ENCODE measurements around the gene XRCC4.
A peak's percentile ranks its signal among the peaks of the same experiment; 100 is the strongest.
"Not testable (repeated sequence)": the region's sequence is repeated elsewhere in the genome, so short reads cannot be mapped to it uniquely, and the experiment has no call there.

The XRCC4 gene

GRCh38 chr5:83076742-83077661 is at the start of gene XRCC4, which contains the start of gene TMEM167A:
XRCC4 (plus strand) TSS chr5:83077547; CDS start chr5:83104920, 27,373 bp downstream.
TMEM167A (minus strand) TSS chr5:83077394; CDS start chr5:83077323, 71 bp downstream.
- DNase-seq = peak; percentile 45

GRCh38 chr5:83029912-83030311 is 47.4 kb upstream of the XRCC4 start:
- no peak for DNase-seq

DNA sequence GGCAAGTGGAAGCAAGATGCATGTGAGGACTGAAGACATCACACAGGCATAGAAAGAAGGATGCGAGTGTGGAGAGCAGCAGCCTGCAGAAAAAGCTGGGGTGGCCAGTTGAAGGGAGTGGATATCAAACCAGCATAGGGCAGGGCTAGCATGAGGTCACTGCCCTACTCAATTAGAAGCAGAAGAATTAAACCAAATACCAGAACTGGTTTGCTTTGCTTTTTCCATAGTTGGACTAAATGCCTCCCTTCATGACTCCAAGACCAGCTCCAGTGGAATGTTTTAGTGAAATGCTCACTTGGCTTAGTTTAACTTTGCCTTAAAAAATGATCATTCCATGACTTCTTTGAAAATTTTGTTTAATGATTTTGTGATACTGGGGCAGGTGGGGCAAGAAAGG is 46.0 kb upstream of the XRCC4 start:
- DNase-seq = no peak

GRCh38 chr5:83034036-83034435 is 43.3 kb upstream of the XRCC4 start:
- no peak for DNase-seq

DNA sequence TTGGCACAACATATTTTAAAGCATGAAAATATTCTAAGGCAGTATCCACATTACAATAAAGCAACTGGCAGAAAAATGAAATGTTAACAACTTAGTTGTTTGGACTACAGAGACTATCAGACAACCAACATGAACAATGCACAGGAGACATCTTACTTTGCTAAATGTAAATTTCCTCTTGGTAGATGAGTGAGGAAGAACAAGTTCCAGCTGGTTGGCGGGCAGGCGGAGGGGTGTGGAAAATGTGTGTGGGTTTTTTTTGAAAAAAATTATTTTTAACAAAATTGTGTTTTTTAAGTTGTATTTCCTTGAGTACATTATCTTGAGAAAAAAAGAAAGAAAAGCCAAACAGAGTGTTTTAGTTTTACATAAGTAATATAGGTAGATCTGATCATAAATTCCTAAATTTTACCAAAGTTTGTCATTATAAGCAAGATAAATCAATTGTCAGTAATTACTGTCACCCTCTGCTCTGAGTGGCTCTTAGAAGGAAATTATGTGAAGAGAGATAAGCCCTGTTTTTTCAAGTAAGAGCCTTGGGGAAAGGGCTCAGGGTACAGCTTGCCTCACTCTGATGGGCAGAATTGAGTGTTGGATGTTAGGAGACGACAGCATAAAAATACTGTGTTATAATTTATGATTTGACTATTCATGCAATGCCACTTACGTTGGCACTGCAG is 42.7 kb upstream of the XRCC4 start:
- no peak for DNase-seq

- no peak for DNase-seq
Observed at GRCh38 chr5:83035373-83036100, 41.8 kb upstream of the XRCC4 start.

GRCh38 chr5:83036991-83037575 is 40.3 kb upstream of the XRCC4 start:
- no peak for DNase-seq

- DNase-seq = no peak
Observed at GRCh38 chr5:83038924-83039323, 38.4 kb upstream of the XRCC4 start.

DNA sequence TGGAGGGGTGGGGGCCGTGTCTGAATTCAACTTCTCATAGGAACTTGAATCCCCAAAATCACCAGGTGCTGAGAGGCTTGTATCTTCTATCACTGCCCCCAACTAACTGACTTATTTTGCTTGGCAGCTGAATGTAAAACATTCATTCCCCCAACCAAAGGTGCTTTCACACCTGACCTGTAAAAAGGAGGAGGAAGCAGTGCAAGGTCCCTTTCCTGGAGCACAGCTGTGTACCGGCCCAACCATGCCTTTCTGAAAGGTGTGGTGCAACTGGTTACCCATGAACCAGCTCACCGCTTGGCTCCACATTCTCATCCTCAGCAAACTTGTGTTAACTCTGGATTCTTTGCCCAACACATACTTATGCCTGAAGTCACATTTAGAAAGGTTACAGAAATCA is 34.8 kb upstream of the XRCC4 start:
- no peak for DNase-seq

GRCh38 chr5:83044926-83045325 is 32.4 kb upstream of the XRCC4 start:
- no peak for DNase-seq

DNA sequence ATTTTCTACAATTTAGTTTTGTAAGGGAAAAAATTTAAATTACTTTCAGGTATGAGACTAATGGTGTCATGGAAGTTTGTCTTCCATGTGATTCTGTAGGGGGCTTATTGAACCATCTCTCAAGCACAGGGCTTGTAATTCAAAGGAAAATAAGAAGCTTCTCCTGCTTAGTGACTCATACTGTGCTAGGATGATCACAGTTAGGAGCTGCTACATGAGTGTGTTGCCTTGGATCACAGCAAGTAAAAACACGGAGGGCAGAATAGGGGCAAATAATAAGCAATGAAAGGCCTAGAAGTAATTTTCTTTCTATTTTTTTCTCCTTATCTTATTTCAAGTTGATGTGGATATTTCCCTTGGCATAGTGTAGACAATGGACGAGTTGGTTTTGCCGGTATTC is 29.1 kb upstream of the XRCC4 start:
- DNase-seq = no peak

GRCh38 chr5:83048811-83049210 is 28.5 kb upstream of the XRCC4 start:
- no peak for DNase-seq

DNA sequence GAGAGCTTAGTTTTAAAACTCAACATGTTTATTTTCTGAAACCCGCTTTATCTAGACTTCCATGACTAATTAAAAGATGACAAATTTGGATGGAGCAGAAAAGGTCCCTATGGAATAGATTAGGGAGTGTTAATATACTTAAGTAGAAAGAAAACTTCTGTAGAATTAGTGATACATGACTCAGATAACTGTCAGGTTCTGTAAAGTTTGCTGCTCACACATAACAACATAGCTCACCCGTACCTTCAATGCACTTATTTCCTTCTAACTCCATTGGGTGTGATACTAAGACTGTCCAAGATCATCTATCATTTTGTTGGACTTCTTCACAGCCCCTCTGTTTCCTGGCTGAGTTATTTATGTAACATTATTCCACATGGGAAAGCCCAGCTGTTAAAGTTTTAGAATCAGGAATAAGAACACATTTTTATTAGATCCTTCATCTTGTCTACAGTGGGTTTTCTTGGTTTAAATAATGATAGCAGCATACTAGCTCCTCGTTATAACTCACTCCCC is 27.9 kb upstream of the XRCC4 start:
- no peak for DNase-seq

DNA sequence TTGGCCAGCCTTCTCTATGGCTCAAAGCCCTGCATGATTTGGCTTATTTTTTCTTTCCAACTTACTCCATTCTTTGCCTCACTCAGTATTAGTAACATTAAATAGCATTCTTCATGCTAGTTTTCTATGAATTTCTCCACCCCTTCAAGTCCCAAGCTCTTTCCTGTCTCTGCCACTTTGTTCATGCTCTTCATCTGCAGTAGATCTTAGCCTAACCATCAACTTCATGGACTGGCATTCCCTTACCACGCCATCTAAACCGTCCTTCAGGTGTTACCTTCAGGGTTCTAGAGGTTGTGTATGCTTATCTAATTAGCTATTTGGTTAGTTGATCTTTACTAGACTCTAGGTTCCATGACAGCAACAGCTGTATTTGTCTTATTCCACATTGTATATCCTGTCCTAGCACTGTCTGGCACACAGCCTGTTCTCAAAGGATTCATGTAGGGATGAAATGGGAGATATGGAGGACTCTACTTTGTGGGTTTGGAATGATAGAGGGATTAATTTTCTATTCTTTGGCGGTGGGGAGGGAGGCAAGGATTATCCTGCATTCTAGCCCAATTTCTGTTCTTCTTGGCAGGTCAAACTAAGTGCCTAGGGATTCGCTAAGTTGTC is 26.5 kb upstream of the XRCC4 start:
- DNase-seq = no peak

DNA sequence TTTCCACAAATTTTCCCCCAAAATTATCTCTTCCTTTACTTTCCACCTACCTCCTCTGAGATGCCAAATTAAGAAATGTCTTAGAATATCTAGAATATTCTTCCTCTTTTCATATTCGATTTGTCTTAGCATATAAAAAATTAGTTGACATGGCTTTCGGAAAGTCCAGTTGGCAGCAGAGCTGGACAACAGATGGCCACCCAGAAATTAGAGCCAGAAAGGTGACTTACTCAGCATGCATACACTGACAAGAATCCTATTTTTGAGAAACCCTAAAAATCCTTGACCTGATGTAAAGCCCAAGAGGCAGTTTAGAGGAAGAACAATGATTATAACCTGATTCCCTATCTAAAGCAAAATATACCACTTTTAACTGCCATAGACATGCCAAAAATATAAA is 22.2 kb upstream of the XRCC4 start:
- no peak for DNase-seq

DNA sequence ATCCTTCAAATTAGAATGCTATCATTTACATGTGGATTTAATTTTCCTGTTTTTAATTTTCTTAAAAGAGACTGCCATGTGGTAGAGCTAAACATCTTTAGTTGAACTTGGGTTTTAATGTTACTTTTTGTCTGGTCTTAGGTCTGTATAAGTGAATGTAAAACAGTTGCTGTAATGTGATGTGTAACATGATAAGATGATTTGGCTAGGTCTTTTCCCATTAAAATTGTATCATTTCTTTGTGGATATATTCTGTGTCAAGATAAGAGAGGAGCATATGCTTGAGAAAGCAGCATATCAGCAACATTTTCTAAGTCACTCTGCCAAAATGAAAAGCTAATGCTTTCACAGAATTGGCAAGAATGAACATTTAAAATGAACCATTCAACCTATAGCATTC is 18.6 kb upstream of the XRCC4 start:
- DNase-seq = no peak

DNA sequence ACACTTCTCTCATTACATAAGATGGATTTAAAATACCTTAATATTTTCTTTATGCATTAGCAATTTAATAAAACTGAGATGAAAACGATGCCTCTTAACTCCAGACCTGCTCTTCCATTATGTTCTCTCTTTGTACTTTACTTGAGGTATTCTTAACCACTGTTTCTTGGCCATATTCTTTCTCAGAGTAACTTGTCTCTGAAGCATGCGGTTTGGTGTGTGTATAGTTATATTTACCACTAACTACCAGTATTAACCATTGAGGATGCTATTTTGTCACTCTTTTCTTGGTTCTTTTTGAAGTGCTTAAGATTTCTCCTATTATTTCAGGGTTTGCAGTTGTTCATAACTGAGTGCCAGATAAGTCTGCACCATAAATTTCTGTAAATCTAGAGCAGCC is 18.0 kb upstream of the XRCC4 start:
- DNase-seq = no peak

DNA sequence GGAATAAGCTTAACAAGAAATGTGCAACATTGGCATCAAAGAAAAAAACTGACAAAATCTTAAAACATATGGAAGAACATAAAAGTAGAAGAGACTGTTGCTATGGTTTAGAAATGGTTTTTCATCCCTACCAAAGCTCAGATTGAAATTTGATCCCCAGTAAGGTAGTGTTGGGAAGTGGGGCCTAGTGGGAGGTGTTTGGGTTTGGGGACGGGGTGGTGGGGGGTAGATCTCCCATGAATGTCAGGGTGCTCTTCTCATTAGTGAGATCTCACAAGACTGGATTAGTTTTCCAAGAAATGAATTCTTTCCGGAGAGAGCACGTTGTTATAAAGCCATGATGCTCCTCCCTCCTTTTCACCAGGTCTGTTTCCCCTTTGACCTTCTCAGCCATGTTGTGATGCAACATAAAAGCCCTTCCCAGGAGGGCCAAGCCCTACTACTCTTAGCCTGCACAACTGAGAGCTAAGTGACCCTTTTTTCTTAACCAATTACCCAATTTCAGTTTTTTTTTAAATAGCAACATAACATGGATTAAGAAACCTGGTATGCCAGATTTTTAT is 10.7 kb upstream of the XRCC4 start:
- DNase-seq = no peak

DNA sequence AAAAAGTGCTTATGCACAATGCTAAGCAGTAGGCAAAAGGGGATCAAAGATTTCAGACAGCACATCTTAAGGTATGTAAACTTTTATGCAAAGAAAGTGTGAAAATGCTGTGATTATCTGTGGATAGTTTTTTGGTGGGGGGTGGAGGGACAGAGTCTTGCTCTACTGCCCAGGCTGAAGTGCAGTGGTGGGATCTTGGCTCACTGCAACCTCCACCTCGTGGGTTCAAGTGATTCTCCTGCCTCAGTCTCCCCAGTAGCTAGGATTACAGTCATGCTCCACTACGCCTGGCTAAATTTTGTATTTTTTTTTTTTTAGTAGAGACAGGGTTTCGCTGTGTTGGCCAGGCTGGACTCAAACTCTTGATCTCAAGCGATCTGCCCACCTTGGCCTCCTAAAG is 10.0 kb upstream of the XRCC4 start:
- not testable (repeated sequence) for DNase-seq

- DNase-seq = no peak
Observed at GRCh38 chr5:83069096-83069799, 8.1 kb upstream of the XRCC4 start.

GRCh38 chr5:83071286-83072051 is 5.9 kb upstream of the XRCC4 start:
- no peak for DNase-seq
